HEK293 (cell line): Measurements from ENCODE around the gene SHC4.

ENCODE experiments used
- CTCF ChIP-seq: fragments of 450-650 bp; formaldehyde crosslinking; IDR thresholded peaks from 2 replicates; pipeline ENCODE4 v1.5.1; 2016; ENCODE audit warnings: missing biosample characterization, missing genetic modification characterization
- ELK4 ChIP-seq: IDR thresholded peaks from 2 replicates; pipeline ENCODE4 v1.6.1; 2011; ENCODE audit warnings: mild to moderate bottlenecking, low read depth, low read length, borderline replicate concordance
- HOXA7 ChIP-seq: sonication (generic); formaldehyde crosslinking; IDR thresholded peaks from 2 replicates; pipeline ENCODE4 v1.8.1; 2022; ENCODE audit warnings: missing genetic modification reagents, borderline replicate concordance
- REST ChIP-seq: fragments of 450-650 bp; formaldehyde crosslinking; IDR thresholded peaks from 2 replicates; pipeline ENCODE4 v1.5.1; 2016; ENCODE audit warnings: missing biosample characterization, missing genetic modification characterization
- SCRT2 ChIP-seq: fragments of 450-650 bp; formaldehyde crosslinking; IDR thresholded peaks from 2 replicates; pipeline ENCODE4 v1.5.1; 2016; ENCODE audit warnings: missing biosample characterization, missing genetic modification characterization
- TCF7L2 ChIP-seq: IDR thresholded peaks from 2 replicates; pipeline ENCODE4 v1.6.1; 2011; ENCODE audit warnings: low read depth, mild to moderate bottlenecking, inconsistent platforms, low read length, moderate library complexity, borderline replicate concordance
- YY1 ChIP-seq: fragments of 450-650 bp; formaldehyde crosslinking; IDR thresholded peaks from 2 replicates; pipeline ENCODE4 v1.5.1; 2018; ENCODE audit warnings: missing biosample characterization, missing genetic modification characterization
- ZNF121 ChIP-seq: fragments of 450-650 bp; formaldehyde crosslinking; IDR thresholded peaks from 2 replicates; pipeline ENCODE4 v1.5.1; 2016; ENCODE audit warnings: missing biosample characterization, missing genetic modification characterization
- ZNF157 ChIP-seq: fragments of 450-650 bp; formaldehyde crosslinking; IDR thresholded peaks from 2 replicates; pipeline ENCODE4 v1.5.1; 2016; ENCODE audit warnings: missing biosample characterization, missing genetic modification characterization
- ZNF639 ChIP-seq: fragments of 450-650 bp; formaldehyde crosslinking; IDR thresholded peaks from 2 replicates; pipeline ENCODE4 v1.5.1; 2016; ENCODE audit warnings: missing biosample characterization, missing genetic modification characterization
- ZNF76 ChIP-seq: fragments of 450-650 bp; formaldehyde crosslinking; IDR thresholded peaks from 2 replicates; pipeline ENCODE4; 2016; ENCODE audit warnings: low read depth, missing biosample characterization, missing genetic modification characterization, borderline replicate concordance
- ZNF776 ChIP-seq: fragments of 450-650 bp; formaldehyde crosslinking; IDR thresholded peaks from 2 replicates; pipeline ENCODE4 v1.5.0; 2017; ENCODE audit warnings: missing biosample characterization, missing genetic modification characterization, borderline replicate concordance

- TF ChIP-seq REST (tag by site-specific recombination), result no peak
- TF ChIP-seq ZNF121, result no peak
- no peak for TF ChIP-seq HOXA7 (CRISPR knock-in tag)
- TF ChIP-seq CTCF, result no peak
- no peak for TF ChIP-seq ZNF639 (tag by site-specific recombination)
- no peak for TF ChIP-seq ZNF76 (tag by site-specific recombination)
- TF ChIP-seq TCF7L2, result no peak
- no peak for TF ChIP-seq YY1 (tag by site-specific recombination)
- TF ChIP-seq ELK4, result no peak
- TF ChIP-seq ZNF776 (tag by site-specific recombination), result no peak
- no peak for TF ChIP-seq SCRT2
- no peak for TF ChIP-seq ZNF157 (tag by site-specific recombination)
Observed at GRCh38 chr15:48930735-48931134, 33.0 kb downstream of the SHC4 start.
